K562 (cell line): ENCODE results near the gene SLC1A3.

Experiments
- KLF1 ChIP-seq: fragments of 450-650 bp; IDR thresholded peaks from 2 replicates; pipeline ENCODE4 v1.6.1; 2016; ENCODE audit warnings: missing genetic modification characterization, missing compliant biosample characterization
- NFIC ChIP-seq: fragments of 450-650 bp; IDR thresholded peaks from 2 replicates; pipeline ENCODE4 v1.6.1; 2017; ENCODE audit warnings: mild to moderate bottlenecking, inconsistent platforms
- ZNF263 ChIP-seq: sonication (generic); formaldehyde crosslinking; IDR thresholded peaks from 2 replicates; pipeline ENCODE4 v1.8.0; 2022; ENCODE audit warnings: mild to moderate bottlenecking, missing genetic modification reagents, borderline replicate concordance

- TF ChIP-seq NFIC (no peak), KLF1 (tag) (no peak), ZNF263 (no peak)
These were observed 42.0 kb downstream of the SLC1A3 start for GRCh38 chr5:36648426-36648825.
